Stimulated activated CD4-positive, alpha-beta T cell treated with anti-CD3 and anti-CD28 coated beads, Interleukin-2, amount 100 ng/mL, for 4 hours (primary cell): ENCODE data around the gene MCM7.
A peak's percentile ranks its signal among the peaks of the same experiment; 100 is the strongest.

Experiments
- DNase-seq: peaks from one replicate; pipeline ENCODE4 v3.0.0-alpha.2; 2020; ENCODE audit warnings: low read depth

MCM7 gene

DNA sequence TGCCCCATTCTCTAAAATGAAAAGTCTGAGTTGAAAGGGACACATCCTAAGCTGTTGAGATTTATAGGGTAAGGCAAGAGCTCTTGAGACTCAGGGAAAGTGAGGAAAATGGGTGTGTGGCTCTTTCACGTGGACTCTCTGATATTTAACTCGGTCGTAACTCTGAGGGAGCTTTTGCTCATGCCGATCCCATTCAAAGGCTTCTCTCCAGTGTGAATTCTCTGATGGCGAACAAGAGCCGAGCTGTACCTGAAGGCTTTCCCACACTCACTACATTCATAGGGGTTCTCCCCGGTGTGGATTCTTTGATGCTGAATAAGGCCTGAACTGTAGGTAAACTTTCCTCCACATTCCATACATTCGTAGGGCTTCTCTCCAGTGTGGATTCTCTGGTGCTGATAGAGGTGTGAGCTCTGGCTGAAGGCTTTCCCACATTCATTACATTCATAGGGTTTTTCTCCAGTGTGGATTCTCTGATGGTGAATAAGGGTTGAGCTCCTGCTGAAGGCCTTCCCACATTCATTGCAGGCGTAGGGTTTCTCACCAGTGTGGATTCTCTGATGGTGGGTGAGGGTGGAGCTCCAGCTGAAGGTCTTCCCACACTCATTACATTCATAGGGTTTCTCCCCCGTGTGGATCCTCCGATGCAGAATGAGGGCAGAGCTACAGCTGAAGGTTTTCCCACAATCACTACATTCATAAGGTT lies 30.0 kb downstream of the MCM7 start:
- no peak for DNase-seq

DNA sequence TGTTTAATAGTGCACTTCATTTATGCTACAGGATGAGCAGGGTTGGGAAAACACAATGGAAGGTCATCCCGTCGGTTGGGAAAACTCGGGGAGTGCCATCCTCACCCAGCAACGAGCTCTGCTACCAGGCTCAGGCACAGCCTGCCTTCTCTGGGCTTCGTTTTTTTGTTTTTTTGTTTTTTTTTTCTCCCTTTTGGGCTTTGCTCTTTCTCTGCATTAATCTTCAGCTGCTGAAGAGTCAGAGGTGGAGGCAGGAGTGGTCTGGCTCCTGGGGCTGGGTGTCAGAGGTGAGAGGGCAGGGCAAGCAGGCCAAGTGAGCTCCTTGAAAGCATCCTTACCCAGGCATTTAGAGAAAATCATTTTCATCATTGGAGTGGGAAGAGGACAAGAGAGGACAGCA lies 31.2 kb downstream of the MCM7 start:
- DNase-seq: no peak

DNA sequence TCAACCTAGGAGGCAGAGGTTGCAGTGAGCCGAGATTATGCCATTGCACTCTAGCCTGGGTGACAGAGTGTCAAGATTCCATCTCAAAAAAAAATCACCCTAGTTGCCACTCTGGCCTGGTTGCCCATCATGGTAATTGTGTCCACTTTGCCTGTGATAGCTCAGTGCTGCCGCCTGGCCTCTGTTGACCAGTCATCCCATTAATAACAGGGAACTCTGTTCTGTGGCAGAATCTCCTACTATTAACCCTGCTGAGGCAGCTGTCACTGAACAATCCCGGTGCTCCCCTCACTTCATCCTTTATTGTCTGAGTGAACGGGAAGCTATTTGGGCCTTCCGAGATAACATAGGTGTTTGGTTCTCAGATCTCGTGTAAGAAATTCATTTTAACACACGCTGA lies 34.2 kb downstream of the MCM7 start:
- DNase-seq: no peak

DNA sequence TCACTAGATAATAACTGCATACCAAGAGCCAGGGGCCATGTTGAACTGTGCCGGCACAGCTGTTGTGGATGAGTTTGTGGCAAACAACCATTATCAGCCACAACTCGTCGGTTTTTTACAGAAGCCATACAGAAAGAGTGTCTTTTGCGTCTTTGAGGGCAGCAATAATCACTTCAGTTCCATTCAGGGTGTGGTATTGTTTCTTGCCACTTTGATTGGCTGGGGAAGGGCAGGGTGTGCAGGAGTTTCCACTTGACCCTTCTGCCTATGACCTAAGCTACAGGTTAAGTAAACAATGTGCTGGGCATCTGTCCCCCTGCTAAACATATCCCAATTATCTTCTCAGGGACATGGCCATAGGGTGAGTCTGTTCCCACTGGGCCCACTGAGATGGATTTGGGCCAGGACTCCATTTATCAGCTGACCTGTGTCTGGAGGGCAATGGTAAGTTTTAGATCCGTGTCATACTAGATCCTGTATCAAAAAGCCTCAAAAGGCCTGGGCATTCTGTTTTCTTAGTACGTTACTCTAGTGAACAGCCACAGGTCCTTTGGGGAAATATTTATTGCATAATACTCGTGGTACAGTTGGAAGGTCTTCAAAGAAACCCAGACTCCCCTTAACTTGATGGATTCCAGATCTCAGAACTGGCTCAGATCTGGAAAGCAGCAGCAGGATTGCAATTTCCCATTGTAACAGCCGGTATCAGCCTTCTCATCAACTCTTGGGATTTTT lies 35.6 kb downstream of the MCM7 start:
- DNase-seq: no peak

DNA sequence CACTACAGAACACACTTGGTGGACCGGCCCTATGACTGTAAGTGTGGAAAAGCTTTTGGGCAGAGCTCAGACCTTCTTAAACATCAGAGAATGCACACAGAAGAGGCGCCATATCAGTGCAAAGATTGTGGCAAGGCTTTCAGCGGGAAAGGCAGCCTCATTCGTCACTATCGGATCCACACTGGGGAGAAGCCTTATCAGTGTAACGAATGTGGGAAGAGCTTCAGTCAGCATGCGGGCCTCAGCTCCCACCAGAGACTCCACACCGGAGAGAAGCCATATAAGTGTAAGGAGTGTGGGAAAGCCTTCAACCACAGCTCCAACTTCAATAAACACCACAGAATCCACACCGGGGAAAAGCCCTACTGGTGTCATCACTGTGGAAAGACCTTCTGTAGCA lies 37.0 kb downstream of the MCM7 start:
- DNase-seq: no peak

DNA sequence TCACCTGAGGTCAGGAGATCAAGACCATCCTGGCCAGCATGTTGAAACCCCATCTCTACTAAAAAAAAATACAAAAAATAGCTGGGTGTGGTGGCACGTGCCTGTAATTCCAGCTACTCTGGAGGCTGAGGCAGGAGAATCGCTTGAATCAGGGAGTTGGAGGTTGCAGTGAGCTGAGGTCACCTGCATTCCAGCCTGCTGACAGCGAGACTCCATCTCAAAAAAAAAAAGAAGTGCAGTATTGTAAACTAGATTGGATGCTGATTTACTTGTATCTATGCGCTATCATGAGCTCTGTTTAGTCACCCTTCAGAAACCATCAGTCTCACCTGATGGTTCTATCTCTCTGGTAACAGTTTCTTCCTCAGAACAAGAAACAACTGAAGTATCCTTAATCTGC lies 37.8 kb downstream of the MCM7 start:
- DNase-seq: no peak

DNA sequence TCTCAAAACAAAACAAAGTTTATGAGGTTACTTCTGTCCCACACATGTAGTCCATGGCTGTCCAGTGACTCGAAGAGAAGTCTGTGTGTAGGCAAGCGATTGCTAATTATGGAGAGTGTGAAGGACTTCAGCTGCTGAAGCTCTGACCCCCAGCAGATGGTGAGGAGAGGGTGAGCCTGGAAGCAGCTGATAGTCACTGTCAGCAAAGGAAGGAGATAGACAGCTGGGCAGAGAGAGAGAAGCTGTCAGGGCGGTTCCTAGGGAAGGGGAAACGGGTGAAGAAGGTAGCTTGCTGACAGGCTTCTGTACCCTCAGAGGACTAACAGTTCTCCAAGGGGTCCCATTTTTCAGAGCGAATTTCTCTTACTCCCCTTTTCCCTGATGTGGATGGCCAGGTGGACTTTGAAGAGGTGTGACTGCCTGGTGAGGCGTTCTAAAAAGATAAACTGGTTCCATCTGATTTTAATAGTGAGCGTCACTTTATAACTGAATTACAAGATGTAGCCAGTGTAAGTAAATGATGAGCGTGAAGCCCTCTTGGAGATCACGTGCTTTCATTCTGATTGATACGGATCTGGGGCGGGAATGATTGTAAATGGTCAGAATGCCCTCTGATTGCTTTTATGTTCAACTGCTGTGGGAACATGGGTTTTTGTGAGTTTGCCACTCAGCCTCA lies 39.5 kb downstream of the MCM7 start:
- DNase-seq: no peak

DNA sequence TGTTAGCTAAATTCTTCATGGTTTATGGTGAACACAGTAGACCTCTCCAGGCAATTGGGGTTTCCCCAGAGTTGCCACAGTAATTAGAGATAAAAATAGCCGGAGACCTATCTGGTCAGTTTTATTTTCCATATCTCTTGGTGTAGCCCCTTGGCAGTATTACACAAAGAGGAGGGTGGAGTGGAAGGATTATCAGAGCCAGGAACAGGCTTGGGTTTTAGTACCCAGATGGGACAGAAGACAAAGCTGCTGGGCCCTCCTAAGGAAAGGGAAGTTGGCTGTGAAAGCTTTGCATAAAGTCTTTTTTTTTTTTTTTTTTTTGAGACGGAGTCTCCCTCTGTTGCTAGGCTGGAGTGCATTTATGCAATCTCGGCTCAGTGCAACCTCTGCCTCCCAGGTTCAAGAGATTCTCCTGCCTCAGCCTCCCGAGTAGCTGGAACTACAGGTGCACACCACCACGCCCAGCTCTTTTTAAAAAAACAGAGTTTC lies 41.9 kb downstream of the MCM7 start:
- DNase-seq: no peak

DNA sequence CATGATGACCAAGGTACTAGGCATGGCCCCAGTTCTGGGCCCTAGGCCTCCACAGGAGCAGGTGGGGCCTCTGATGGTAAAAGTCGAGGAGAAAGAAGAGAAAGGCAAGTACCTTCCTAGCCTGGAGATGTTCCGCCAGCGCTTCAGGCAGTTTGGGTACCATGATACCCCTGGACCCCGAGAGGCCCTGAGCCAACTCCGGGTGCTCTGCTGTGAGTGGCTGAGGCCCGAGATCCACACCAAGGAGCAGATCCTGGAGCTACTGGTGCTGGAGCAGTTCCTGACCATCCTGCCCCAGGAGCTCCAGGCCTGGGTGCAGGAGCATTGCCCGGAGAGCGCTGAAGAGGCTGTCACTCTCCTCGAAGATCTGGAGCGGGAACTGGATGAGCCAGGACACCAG lies 44.2 kb downstream of the MCM7 start:
- no peak for DNase-seq

DNA sequence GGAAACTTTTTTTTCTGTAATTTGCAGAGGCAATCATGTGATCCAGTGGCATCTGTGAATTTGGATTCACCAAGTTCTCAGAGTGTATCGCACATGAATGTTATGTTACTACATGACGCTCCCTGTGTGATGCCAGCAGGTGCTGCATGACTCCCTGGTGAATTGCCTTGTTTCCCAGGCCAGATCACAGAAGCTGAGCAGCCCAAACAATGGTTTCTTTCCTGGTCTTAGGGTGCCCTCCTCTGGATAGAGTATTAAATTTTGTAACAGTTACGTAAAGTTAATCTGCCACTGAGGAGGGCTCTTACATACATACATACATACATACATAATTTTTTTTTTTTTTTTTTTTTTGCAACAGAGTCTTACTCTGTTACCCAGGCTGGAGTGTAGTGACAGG lies 48.0 kb downstream of the MCM7 start:
- DNase-seq: peak; percentile 3

DNA sequence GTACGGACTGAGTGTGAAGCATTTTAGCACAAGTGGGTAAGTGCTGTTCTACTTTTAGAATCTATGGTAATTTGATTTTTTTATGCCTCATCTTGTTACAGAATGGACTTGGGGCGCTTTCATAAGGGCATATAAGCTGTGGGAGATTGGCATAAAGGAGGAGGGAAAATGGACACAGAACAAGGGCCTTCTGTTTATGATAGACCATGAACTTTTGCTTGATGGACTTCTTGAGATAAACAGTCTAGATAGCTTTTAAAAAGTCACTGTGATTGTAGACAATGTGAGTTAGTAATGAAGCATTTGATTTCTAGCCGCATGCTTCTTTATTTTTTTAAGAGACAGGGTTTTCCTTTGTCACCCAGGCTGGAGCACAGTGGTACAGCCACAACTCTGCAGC lies 49.6 kb downstream of the MCM7 start:
- no peak for DNase-seq

DNA sequence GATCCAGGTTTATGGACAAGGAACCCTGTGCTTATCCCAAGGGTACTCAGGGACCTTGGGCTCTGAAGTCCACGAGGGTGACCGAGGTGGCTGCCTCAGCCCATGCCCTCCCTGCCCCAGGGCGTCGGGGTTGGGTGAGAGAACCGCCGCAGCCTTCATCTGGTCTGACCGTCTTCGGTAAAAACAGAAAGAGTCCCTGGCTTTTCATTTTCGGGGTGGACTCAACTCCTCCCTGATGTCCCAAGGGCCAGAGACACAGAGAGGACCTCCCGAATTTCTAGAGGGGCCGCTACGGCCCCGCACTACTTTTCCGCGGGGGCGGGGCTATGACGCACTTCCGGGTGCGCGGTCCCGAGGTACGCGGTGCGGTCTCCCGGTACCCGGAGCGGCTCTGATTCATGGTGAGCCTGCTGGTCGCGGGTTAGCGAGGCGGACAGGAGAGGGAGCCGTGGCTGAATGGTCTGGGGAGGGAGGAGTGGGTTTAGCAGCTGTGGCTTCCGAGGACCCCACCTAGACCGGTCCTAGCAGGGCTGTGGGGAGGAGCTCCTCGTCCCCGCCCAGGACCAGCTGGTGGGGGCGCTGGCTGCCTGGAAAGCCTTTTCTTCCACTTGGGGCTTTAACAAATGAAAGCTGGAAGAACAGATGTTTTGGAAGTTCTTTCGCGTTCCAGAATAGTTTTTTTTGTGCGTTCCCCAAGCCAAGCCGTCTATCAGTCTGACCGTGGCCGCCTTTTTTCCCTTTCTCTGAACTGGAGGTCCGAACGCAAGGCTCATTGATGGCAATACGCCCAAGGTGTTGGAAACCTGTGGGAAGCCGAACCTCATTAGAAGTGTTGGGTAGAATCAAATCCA lies 51.5 kb downstream of the MCM7 start, which contains the start of gene ZSCAN21:
TSS of gene ZSCAN21 (plus strand) at position 334 of the 851 bp plus-strand sequence. CDS start 7,233 bp downstream, outside the sequence.
- peak; percentile 75 for DNase-seq

DNA sequence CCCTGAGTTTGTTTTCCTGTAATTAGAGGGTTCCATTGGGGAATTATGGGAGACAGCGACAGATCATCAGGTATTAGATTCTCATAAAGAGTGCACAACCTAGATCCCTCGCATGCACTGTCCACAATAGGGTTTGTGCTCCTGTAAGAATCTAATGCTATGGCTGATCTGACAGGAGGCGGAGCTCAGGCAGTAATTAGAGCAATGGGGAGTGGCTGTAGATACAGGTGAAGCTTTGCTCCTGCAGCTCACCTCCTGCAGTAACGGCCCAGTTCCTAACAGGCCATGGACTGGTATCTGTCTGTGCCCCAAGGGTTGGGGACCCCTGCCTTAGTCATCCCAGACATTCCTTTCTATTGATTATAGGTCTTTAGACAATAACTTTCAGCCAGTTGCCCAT lies 52.5 kb downstream of the MCM7 start:
- DNase-seq: no peak

DNA sequence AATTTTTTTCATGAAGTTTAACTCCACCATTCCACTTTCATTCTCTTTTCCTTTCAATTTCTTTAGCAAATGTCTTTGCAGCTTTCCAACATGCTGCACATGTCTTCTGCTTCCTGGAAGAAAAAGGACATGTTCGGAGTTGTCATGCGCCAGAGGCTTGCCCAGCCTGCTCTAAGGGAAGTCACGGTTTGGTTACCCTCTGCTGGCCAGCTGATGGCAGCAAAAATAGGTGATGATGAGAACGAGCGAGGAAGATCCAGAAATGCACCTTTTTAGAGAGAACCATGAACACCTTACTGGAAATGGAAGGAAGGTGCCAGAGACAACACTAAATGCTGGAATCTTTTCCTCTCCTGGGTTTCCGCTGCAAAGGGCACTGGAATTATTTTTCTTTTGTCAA lies 56.5 kb downstream of the MCM7 start:
- DNase-seq: no peak
